Smooth muscle cell (in vitro differentiated cells): ENCODE measurements around the gene GADD45A. TPM values are rescaled to one million over a fixed set of nuclear protein-coding genes. Genes with fewer than 3 reads are reported as not detected.

Experiments
- DNase-seq: peaks from one replicate; lab custom pipeline; 2025; ENCODE audit not compliant: unreplicated experiment; lab: John Stamatoyannopoulos, UW
- H2AFZ ChIP-seq: fragments of 200-600 bp; sonication (generic); 2 replicates; pipeline ENCODE4 v1.6.0; 2016; ENCODE audit warnings: antibody characterized with exemption, low read depth, mild to moderate bottlenecking
- H3F3A ChIP-seq: fragments of 200-600 bp; sonication (generic); 2 replicates; pipeline ENCODE4 v1.6.0; 2017; ENCODE audit warnings: antibody characterized with exemption, low read depth
- H3K27ac ChIP-seq: fragments of 200-600 bp; sonication (generic); 2 replicates; pipeline ENCODE4 v1.5.1; 2016; ENCODE audit warnings: low read depth, mild to moderate bottlenecking
- H3K27me3 ChIP-seq: fragments of 200-600 bp; sonication (generic); 2 replicates; pipeline ENCODE4 v1.6.1; 2016; ENCODE audit warnings: low read depth, mild to moderate bottlenecking
- H3K36me3 ChIP-seq: fragments of 200-600 bp; sonication (generic); 2 replicates; pipeline ENCODE4 v1.5.1; 2016; ENCODE audit warnings: low read depth
- H3K4me1 ChIP-seq: fragments of 200-600 bp; sonication (generic); 2 replicates; pipeline ENCODE4 v1.5.1; 2016; ENCODE audit warnings: low read depth
- H3K4me2 ChIP-seq: fragments of 200-600 bp; sonication (generic); 2 replicates; pipeline ENCODE4 v1.6.0; 2016; ENCODE audit warnings: mild to moderate bottlenecking
- H3K4me3 ChIP-seq: fragments of 200-600 bp; sonication (generic); 2 replicates; pipeline ENCODE4 v1.5.1; 2016; ENCODE audit warnings: mild to moderate bottlenecking
- H3K79me2 ChIP-seq: fragments of 200-600 bp; sonication (generic); 2 replicates; pipeline ENCODE4 v1.6.0; 2016; ENCODE audit warnings: low read depth, mild to moderate bottlenecking
- H3K9ac ChIP-seq: fragments of 200-600 bp; sonication (generic); 2 replicates; pipeline ENCODE4 v1.6.0; 2016; ENCODE audit warnings: low read depth
- H3K9me3 ChIP-seq: fragments of 200-600 bp; sonication (generic); replicated peaks from 2 replicates; pipeline ENCODE4 v1.5.1; 2016; ENCODE audit warnings: low read depth
- H4K20me1 ChIP-seq: fragments of 200-600 bp; sonication (generic); 2 replicates; pipeline ENCODE4 v1.6.0; 2016; ENCODE audit warnings: low read depth
- CTCF ChIP-seq: fragments of 200-600 bp; sonication (generic); IDR thresholded peaks from 2 replicates; pipeline ENCODE4 v1.5.1; 2017; ENCODE audit warnings: borderline replicate concordance, mild to moderate bottlenecking, antibody characterized with exemption; ENCODE audit not compliant: insufficient read depth, poor library complexity, severe bottlenecking
- WGBS: methylation state at CpG from one replicate; pipeline ENCODE4 v1.1.7; 2016; ENCODE audit warnings: low lambda C conversion rate; 5-methylcytosine and 5-hydroxymethylcytosine counted together
- polyA plus RNA-seq: library from polyadenylated mRNA; unstranded; fragments of >200 nt; fragmentation: Nextera tagmentation; extraction: Ambion mirVana; gene quantifications from 2 replicates; pipeline ENCODE4 v1.2.1, GENCODE V29; 2016
- total RNA-seq: library from RNA; depleted of rRNA; stranded (reverse); fragments of >200 nt; gene quantifications from 2 replicates; pipeline ENCODE4 v1.2.3, GENCODE V29; 2014

The GADD45A gene
- total and polyA plus RNA-seq, 2 experiments from 2014 or later: 130 to 205 TPM

- Histone ChIP-seq H3K36me3 (no peaks in the 10 kb centered on the region), H3K27me3 (no peaks in the 10 kb centered on the region), H3K9me3 (no peaks in the 10 kb centered on the region), H2AFZ (no peak overlapping the region), H3K4me3 (no peak overlapping the region), H4K20me1 (no peaks in the 10 kb centered on the region), H3K79me2 (no peaks in the 10 kb centered on the region), H3K4me1 (peaks cover 6% of the 10 kb centered on the region), H3K4me2 (no peak overlapping the region), H3F3A (no peaks in the 10 kb centered on the region), H3K9ac (no peak overlapping the region), H3K27ac (no peak overlapping the region)
- 95% methylated on average over 3 of the region's 3 CpGs for WGBS
- TF ChIP-seq CTCF: no peak
- no peak for DNase-seq
Measured at GRCh38 chr1:67696708-67697107, 11.7 kb downstream of the GADD45A start.

GRCh38 chr1:67700220-67700619 lies 15.2 kb downstream of the GADD45A start:
- no peak for TF ChIP-seq CTCF
- H3K4me3 ChIP-seq: no peak overlapping the region
- no peaks in the 10 kb centered on the region for H3F3A ChIP-seq
- no peak overlapping the region for H2AFZ ChIP-seq
- H3K27ac ChIP-seq: peak overlapping the region; percentile 65
- no peak for DNase-seq
- H3K36me3 ChIP-seq: peaks cover 3% of the 10 kb centered on the region
- peak overlapping the region; percentile 6 for H3K4me2 ChIP-seq
- H3K79me2 ChIP-seq: no peaks in the 10 kb centered on the region
- H3K9ac ChIP-seq: peak overlapping the region; percentile 2
- H4K20me1 ChIP-seq: no peaks in the 10 kb centered on the region
- H3K9me3 ChIP-seq: no peaks in the 10 kb centered on the region
- H3K27me3 ChIP-seq: no peaks in the 10 kb centered on the region
- H3K4me1 ChIP-seq: peaks cover 6% of the 10 kb centered on the region
- WGBS: 80% methylated on average over 4 of the region's 4 CpGs

GRCh38 chr1:67700692-67701410 lies 15.8 kb downstream of the GADD45A start:
- Histone ChIP-seq H3K27me3 (no peaks in the 10 kb centered on the region), H2AFZ (no peak overlapping the region), H3K79me2 (no peaks in the 10 kb centered on the region), H4K20me1 (no peaks in the 10 kb centered on the region), H3K9me3 (no peaks in the 10 kb centered on the region), H3K27ac (peak overlapping the region; percentile 65), H3F3A (no peaks in the 10 kb centered on the region), H3K4me1 (peaks cover 6% of the 10 kb centered on the region), H3K9ac (peak overlapping the region; percentile 47), H3K36me3 (peaks cover 6% of the 10 kb centered on the region), H3K4me2 (peak overlapping the region; percentile 20), H3K4me3 (no peak overlapping the region)
- WGBS: 30% methylated on average over 8 of the region's 8 CpGs
- TF ChIP-seq CTCF: peak; percentile 22
- no peak for DNase-seq

- no peak for DNase-seq
- H3K36me3 ChIP-seq: peaks cover 6% of the 10 kb centered on the region
- TF ChIP-seq CTCF: no peak
- H3K9me3 ChIP-seq: no peaks in the 10 kb centered on the region
- no peaks in the 10 kb centered on the region for H3K27me3 ChIP-seq
- H3K79me2 ChIP-seq: no peaks in the 10 kb centered on the region
- H3F3A ChIP-seq: no peaks in the 10 kb centered on the region
- no peak overlapping the region for H2AFZ ChIP-seq
- no peak overlapping the region for H3K27ac ChIP-seq
- H3K9ac ChIP-seq: no peak overlapping the region
- H3K4me2 ChIP-seq: no peak overlapping the region
- no peaks in the 10 kb centered on the region for H4K20me1 ChIP-seq
- no peak overlapping the region for H3K4me3 ChIP-seq
- peaks cover 6% of the 10 kb centered on the region for H3K4me1 ChIP-seq
- WGBS: 93% methylated on average over 2 of the region's 2 CpGs
Measured at GRCh38 chr1:67701876-67702275, 16.9 kb downstream of the GADD45A start.
